Smooth muscle cell (in vitro differentiated cells): Measurements from ENCODE around the gene POLG2. TPM values are rescaled to one million over a fixed set of nuclear protein-coding genes. Genes with fewer than 3 reads are reported as not detected.

Source experiments
- DNase-seq: peaks from one replicate; lab custom pipeline; 2025; ENCODE audit not compliant: unreplicated experiment; lab: John Stamatoyannopoulos, UW
- H2AFZ ChIP-seq: fragments of 200-600 bp; sonication (generic); 2 replicates; pipeline ENCODE4 v1.6.0; 2016; ENCODE audit warnings: antibody characterized with exemption, low read depth, mild to moderate bottlenecking
- H3F3A ChIP-seq: fragments of 200-600 bp; sonication (generic); 2 replicates; pipeline ENCODE4 v1.6.0; 2017; ENCODE audit warnings: antibody characterized with exemption, low read depth
- H3K27ac ChIP-seq: fragments of 200-600 bp; sonication (generic); 2 replicates; pipeline ENCODE4 v1.5.1; 2016; ENCODE audit warnings: low read depth, mild to moderate bottlenecking
- H3K27me3 ChIP-seq: fragments of 200-600 bp; sonication (generic); 2 replicates; pipeline ENCODE4 v1.6.1; 2016; ENCODE audit warnings: low read depth, mild to moderate bottlenecking
- H3K36me3 ChIP-seq: fragments of 200-600 bp; sonication (generic); 2 replicates; pipeline ENCODE4 v1.5.1; 2016; ENCODE audit warnings: low read depth
- H3K4me1 ChIP-seq: fragments of 200-600 bp; sonication (generic); 2 replicates; pipeline ENCODE4 v1.5.1; 2016; ENCODE audit warnings: low read depth
- H3K4me2 ChIP-seq: fragments of 200-600 bp; sonication (generic); 2 replicates; pipeline ENCODE4 v1.6.0; 2016; ENCODE audit warnings: mild to moderate bottlenecking
- H3K4me3 ChIP-seq: fragments of 200-600 bp; sonication (generic); 2 replicates; pipeline ENCODE4 v1.5.1; 2016; ENCODE audit warnings: mild to moderate bottlenecking
- H3K79me2 ChIP-seq: fragments of 200-600 bp; sonication (generic); 2 replicates; pipeline ENCODE4 v1.6.0; 2016; ENCODE audit warnings: low read depth, mild to moderate bottlenecking
- H3K9ac ChIP-seq: fragments of 200-600 bp; sonication (generic); 2 replicates; pipeline ENCODE4 v1.6.0; 2016; ENCODE audit warnings: low read depth
- H3K9me3 ChIP-seq: fragments of 200-600 bp; sonication (generic); replicated peaks from 2 replicates; pipeline ENCODE4 v1.5.1; 2016; ENCODE audit warnings: low read depth
- H4K20me1 ChIP-seq: fragments of 200-600 bp; sonication (generic); 2 replicates; pipeline ENCODE4 v1.6.0; 2016; ENCODE audit warnings: low read depth
- WGBS: methylation state at CpG from one replicate; pipeline ENCODE4 v1.1.7; 2016; ENCODE audit warnings: low lambda C conversion rate; 5-methylcytosine and 5-hydroxymethylcytosine counted together
- polyA plus RNA-seq: library from polyadenylated mRNA; unstranded; fragments of >200 nt; fragmentation: Nextera tagmentation; extraction: Ambion mirVana; gene quantifications from 2 replicates; pipeline ENCODE4 v1.2.1, GENCODE V29; 2016
- total RNA-seq: library from RNA; depleted of rRNA; stranded (reverse); fragments of >200 nt; gene quantifications from 2 replicates; pipeline ENCODE4 v1.2.3, GENCODE V29; 2014
- TF ChIP-seq, protein P1 (sequence below): fragments of 200-600 bp; sonication (generic); IDR thresholded peaks from 2 replicates; pipeline ENCODE4 v1.5.1; 2017; ENCODE audit warnings: borderline replicate concordance, mild to moderate bottlenecking, antibody characterized with exemption; ENCODE audit not compliant: insufficient read depth, poor library complexity, severe bottlenecking

POLG2 gene
- total and polyA plus RNA-seq, 2 experiments from 2014 or later = 8.0 to 22.6 TPM

DNA sequence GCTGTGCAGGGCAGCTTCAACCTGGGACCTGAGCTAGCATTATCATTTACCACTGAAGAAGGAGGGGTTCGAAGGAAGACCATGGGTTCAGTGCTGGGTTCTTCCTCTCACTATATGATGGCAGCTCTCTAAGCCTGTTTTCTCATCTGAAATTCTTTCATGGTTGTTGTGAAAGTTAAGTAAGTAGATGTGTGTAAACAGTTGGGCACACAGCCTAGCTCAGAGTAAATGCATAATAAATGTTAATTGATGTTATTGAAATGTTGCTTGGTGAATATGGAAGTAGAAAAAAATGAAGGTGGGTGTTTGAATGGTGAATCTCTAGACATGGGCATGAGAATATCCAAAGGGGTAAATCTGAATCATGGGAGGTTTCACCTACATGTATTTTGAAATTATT is 19.0 kb upstream of the POLG2 start:
- Histone ChIP-seq H3K27ac (no peak overlapping the region), H3K4me2 (no peak overlapping the region), H3K36me3 (peaks cover 22% of the 10 kb centered on the region), H3K9ac (no peak overlapping the region), H4K20me1 (peaks cover 62% of the 10 kb centered on the region), H3K27me3 (no peaks in the 10 kb centered on the region), H3K9me3 (no peaks in the 10 kb centered on the region), H2AFZ (no peak overlapping the region), H3K79me2 (peaks cover 25% of the 10 kb centered on the region), H3K4me3 (no peak overlapping the region), H3K4me1 (no peaks in the 10 kb centered on the region), H3F3A (no peaks in the 10 kb centered on the region)
- DNase-seq = no peak
- TF ChIP-seq, protein P1, sequence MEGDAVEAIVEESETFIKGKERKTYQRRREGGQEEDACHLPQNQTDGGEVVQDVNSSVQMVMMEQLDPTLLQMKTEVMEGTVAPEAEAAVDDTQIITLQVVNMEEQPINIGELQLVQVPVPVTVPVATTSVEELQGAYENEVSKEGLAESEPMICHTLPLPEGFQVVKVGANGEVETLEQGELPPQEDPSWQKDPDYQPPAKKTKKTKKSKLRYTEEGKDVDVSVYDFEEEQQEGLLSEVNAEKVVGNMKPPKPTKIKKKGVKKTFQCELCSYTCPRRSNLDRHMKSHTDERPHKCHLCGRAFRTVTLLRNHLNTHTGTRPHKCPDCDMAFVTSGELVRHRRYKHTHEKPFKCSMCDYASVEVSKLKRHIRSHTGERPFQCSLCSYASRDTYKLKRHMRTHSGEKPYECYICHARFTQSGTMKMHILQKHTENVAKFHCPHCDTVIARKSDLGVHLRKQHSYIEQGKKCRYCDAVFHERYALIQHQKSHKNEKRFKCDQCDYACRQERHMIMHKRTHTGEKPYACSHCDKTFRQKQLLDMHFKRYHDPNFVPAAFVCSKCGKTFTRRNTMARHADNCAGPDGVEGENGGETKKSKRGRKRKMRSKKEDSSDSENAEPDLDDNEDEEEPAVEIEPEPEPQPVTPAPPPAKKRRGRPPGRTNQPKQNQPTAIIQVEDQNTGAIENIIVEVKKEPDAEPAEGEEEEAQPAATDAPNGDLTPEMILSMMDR = no peak
- WGBS = 94% methylated on average over 1 of the region's 1 CpG

DNA sequence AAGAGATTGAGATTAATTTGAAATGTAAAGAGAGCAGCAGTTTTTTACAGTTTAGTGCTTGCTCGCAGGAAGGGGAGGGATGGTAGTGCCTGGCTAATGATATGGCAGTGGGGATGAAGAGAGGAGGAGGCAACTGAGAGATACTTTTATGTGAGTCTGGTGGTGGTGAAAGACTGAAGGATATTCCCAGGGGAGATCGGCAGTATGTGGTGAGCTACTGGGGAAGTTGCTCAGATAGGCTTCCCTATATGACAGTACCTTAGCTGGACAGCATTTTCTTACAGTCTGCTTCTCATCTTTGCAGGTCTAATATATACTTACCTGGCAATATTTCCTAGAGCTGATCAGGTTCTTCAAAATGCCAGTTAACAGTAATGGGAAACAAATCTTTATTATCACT is 18.6 kb upstream of the POLG2 start:
- H3K9ac ChIP-seq = no peak overlapping the region
- no peaks in the 10 kb centered on the region for H3F3A ChIP-seq
- no peak overlapping the region for H3K4me3 ChIP-seq
- peaks cover 66% of the 10 kb centered on the region for H4K20me1 ChIP-seq
- H2AFZ ChIP-seq = no peak overlapping the region
- TF ChIP-seq, protein P1 = no peak
- H3K36me3 ChIP-seq = peaks cover 22% of the 10 kb centered on the region
- no peak for DNase-seq
- no peaks in the 10 kb centered on the region for H3K9me3 ChIP-seq
- no peaks in the 10 kb centered on the region for H3K4me1 ChIP-seq
- 94% methylated on average over 2 of the region's 2 CpGs for WGBS
- H3K27me3 ChIP-seq = no peaks in the 10 kb centered on the region
- H3K79me2 ChIP-seq = peaks cover 28% of the 10 kb centered on the region
- H3K27ac ChIP-seq = no peak overlapping the region
- no peak overlapping the region for H3K4me2 ChIP-seq

DNA sequence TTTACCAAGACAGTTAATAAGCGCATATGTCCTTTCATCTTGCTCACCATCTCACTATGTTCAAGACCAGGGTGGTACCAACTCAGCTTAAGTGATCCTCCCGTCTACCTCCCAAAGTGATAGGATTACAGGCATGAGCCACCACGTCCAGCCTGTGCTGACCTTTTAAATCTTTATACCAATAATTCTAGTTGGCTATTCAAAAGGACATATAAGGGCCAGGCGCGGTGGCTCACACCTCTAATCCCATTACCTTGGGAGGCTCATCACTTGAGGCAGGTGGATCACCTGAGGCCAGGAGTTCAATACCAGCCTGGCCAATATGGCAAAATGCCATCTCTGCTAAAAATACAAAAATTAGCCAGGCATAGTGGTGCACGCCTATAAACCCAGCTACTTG is 12.3 kb upstream of the POLG2 start:
- H3K4me1 ChIP-seq = peaks cover 13% of the 10 kb centered on the region
- no peak overlapping the region for H3K4me3 ChIP-seq
- no peaks in the 10 kb centered on the region for H3K9me3 ChIP-seq
- peaks cover 6% of the 10 kb centered on the region for H3K36me3 ChIP-seq
- H2AFZ ChIP-seq = no peak overlapping the region
- H4K20me1 ChIP-seq = peaks cover 88% of the 10 kb centered on the region
- H3K27ac ChIP-seq = no peak overlapping the region
- H3K9ac ChIP-seq = no peak overlapping the region
- DNase-seq = no peak
- no peaks in the 10 kb centered on the region for H3K27me3 ChIP-seq
- H3K79me2 ChIP-seq = peaks cover 69% of the 10 kb centered on the region
- TF ChIP-seq, protein P1 = no peak
- peaks cover 5% of the 10 kb centered on the region for H3F3A ChIP-seq
- 97% methylated on average over 6 of the region's 6 CpGs for WGBS
- peak overlapping the region; percentile 86 for H3K4me2 ChIP-seq

DNA sequence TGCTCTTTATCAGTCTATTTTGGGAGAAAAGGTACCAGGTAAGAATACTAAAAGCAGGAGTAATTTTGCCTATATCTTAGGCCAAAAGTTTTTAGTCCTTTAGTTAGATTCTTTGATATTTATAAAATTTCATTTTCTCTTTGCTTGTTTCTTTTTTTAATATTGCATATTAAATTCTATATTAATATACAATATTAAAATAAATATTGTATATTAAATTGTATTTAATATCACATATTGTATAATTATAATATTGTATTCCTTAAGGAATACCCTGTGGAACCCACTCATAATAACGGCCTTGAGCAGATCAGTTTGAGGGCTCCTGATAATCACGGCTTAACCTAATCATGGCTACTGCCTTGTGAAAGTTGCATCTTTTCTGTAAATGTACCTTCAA is 11.8 kb upstream of the POLG2 start:
- no peak for DNase-seq
- H2AFZ ChIP-seq = no peak overlapping the region
- peaks cover 10% of the 10 kb centered on the region for H3F3A ChIP-seq
- H3K9ac ChIP-seq = peak overlapping the region; percentile 100
- peaks cover 89% of the 10 kb centered on the region for H4K20me1 ChIP-seq
- no peaks in the 10 kb centered on the region for H3K27me3 ChIP-seq
- WGBS = 84% methylated on average over 2 of the region's 2 CpGs
- peak overlapping the region; percentile 91 for H3K4me3 ChIP-seq
- no peaks in the 10 kb centered on the region for H3K9me3 ChIP-seq
- peaks cover 18% of the 10 kb centered on the region for H3K4me1 ChIP-seq
- TF ChIP-seq, protein P1 = no peak
- H3K27ac ChIP-seq = no peak overlapping the region
- peaks cover 70% of the 10 kb centered on the region for H3K79me2 ChIP-seq
- peak overlapping the region; percentile 86 for H3K4me2 ChIP-seq
- H3K36me3 ChIP-seq = peaks cover 6% of the 10 kb centered on the region
